HK-2 (cell line): ENCODE results near the gene AGPAT3.

Experiments
- DNase-seq: peaks from one replicate; pipeline ENCODE4 v3.0.0-alpha.2; 2018; ENCODE audit not compliant: unreplicated experiment

The AGPAT3 gene

DNA sequence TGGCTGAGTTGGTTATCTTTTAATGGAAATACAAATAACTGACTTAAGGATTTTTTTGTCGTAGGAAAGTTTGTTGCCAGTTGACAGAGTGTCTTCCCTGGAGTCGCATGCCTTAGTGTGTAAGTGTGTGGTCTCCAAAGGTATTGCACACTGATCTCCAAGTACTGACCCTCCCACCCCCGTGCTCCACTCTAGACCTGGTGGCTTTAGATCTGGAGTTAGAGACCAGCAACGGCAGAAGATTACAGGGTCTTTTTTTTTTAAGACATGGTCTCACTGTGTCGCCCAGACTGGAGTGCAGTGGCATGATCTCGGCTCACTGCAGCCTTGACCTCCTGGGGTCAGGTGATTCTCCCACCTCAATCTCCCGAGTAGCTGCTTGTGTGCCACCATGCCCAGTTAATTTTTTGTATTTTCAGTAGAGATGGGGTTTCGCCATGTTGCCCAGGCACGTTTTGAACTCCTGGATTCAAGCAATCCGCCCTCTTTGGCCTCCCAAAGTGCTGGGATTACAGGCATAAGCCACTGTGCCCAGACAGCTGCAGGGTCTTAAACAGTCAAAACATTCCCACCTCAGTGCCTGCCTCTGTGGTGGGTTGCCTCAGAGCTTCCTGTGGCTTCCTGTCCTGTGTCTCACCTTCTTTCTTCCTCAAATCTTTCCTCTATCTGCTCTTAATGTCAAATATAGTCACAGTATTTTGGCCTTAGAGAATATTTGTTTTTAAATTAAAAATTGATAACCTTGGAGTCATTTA lies 154.0 kb downstream of the AGPAT3 start:
- no peak for DNase-seq

GRCh38 chr21:44019568-44019958 lies 154.5 kb downstream of the AGPAT3 start:
- no peak for DNase-seq

- DNase-seq: no peak
These were observed 155.5 kb downstream of the AGPAT3 start for GRCh38 chr21:44020551-44020950.

DNA sequence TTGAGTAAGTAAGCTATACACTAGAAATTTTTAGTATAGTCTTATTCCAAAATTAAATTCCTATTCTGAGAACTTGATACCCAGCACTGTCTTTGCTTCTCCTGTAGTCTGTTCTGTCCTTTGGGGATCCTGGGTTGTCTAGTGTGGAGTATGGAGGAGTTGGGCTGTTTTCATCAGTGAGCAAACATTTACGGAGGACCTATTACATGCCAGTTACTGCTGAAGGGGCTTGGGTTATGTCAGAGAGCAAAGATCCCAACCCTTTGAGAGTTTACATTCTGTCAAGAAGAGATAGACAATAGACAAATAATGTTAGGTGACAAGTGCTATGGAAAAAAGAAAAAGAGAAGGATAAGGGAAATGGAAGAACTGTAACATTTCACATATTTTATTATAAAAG lies 156.0 kb downstream of the AGPAT3 start:
- DNase-seq: no peak

- no peak for DNase-seq
These were observed 159.2 kb downstream of the AGPAT3 start for GRCh38 chr21:44024257-44024656.

- DNase-seq: no peak
These were observed 159.9 kb downstream of the AGPAT3 start for GRCh38 chr21:44024887-44025353.

DNA sequence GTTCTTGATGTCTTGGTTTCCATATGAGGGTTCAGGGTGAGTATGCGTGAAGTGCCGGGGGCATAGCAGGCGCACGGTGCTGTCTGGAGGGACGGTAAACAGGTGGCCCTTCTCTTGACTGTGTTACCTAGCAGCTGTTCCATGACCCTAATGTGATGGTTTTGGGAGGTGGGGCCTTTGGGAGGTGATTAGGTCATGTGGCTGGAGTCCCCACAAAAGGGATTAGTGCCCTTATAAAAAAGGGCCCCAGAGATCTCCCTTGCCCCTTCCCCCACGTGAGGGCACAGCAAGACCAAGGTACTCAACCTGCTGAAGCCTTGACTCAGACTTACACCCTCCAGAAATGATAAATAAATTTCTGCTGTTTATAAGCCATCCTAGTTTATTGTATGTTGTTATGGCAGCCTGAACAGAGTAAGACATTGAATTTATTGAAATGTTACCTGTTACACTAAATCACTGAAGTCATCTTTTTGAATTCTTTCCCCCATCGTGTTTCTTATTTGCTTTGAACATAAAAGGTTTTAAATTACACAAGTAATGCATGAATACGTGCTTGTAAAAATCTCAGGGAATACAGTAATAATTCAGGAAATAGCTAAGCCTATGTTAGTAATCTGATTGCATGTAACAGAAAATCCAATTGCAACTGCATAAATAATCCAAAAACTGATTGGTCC lies 162.7 kb downstream of the AGPAT3 start:
- DNase-seq: no peak

DNA sequence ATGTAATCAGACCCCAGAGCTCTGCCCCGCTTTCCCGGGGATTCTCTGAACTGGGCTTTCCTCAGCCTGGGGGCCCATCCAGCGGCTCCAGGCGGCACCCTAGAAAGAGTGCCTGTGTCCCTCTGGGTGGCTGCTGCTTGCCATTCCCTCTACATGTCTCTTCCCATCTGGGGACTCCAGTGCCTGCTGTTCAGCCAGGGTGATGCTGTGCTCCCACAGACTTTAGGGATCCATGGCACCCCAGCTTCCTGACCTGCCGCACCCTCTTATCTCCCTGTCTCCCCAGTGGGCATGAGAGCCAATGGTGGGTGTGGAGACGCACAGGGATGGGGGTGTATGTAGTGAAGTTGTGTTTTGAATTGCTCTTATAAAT lies 163.2 kb downstream of the AGPAT3 start:
- DNase-seq: no peak

GRCh38 chr21:44029460-44030087 lies 164.6 kb downstream of the AGPAT3 start:
- DNase-seq: no peak

GRCh38 chr21:44035244-44035643 lies 170.2 kb downstream of the AGPAT3 start:
- DNase-seq: no peak
